Body of pancreas (tissue), 4 donors: ENCODE results near the gene AANAT.

ENCODE experiments used
- CTCF ChIP-seq, 7 experiments: fragments of 450-650 bp in 4 of 7; fragments of 200-600 bp in 3 of 7; sonication (generic) in 3 of 7; IDR thresholded peaks; one replicate each; pipeline ENCODE4 v1.5.1; 2016 to 2019; ENCODE audit warnings: antibody characterized with exemption in 7 of 7
- POLR2A ChIP-seq, 3 donors: fragments of 450-650 bp; IDR thresholded peaks; one replicate each; pipeline ENCODE4 v1.6.1; 2016; ENCODE audit warnings: antibody characterized with exemption in 3 of 3, mild to moderate bottlenecking in 2 of 3

- TF ChIP-seq CTCF (IDR thresholded peaks at IDR 0.05) (no peak), POLR2A (IDR thresholded peaks at IDR 0.05) (no peak)
Measured at GRCh38 chr17:76462556-76463290, 4.7 kb upstream of the AANAT start.
